Measurements from ENCODE around the gene HEXIM1. TPM values are rescaled to one million over a fixed set of nuclear protein-coding genes. Genes with fewer than 3 reads are reported as not detected.

Gene HEXIM1
- polyA plus RNA-seq, 1 donor = 36.1 TPM

- no peaks in the 10 kb centered on the region for H3K4me1 ChIP-seq (ENCODE audit: control insufficient read depth, insufficient read depth, low read length)
- no peak for DNase-seq
- WGBS (ENCODE audit: insufficient coverage, low lambda C conversion rate) = no CpG with 5 or more reads among the region's 9 CpGs
- no peak overlapping the region for H3K4me3 ChIP-seq (ENCODE audit: low read length)
- peaks cover 27% of the 10 kb centered on the region for H3K36me3 ChIP-seq (ENCODE audit: control insufficient read depth, insufficient read depth, low read length)
- no peaks in the 10 kb centered on the region for H3K9me3 ChIP-seq (ENCODE audit: control insufficient read depth, low read depth, low read length)
- no peak overlapping the region for H3K27ac ChIP-seq (ENCODE audit: low read length)
- H3K27me3 ChIP-seq (ENCODE audit: control insufficient read depth, insufficient read depth, low read length) = no peaks in the 10 kb centered on the region
These were observed 34.9 kb upstream of the HEXIM1 start for GRCh38 chr17:45113424-45113754.

DNA sequence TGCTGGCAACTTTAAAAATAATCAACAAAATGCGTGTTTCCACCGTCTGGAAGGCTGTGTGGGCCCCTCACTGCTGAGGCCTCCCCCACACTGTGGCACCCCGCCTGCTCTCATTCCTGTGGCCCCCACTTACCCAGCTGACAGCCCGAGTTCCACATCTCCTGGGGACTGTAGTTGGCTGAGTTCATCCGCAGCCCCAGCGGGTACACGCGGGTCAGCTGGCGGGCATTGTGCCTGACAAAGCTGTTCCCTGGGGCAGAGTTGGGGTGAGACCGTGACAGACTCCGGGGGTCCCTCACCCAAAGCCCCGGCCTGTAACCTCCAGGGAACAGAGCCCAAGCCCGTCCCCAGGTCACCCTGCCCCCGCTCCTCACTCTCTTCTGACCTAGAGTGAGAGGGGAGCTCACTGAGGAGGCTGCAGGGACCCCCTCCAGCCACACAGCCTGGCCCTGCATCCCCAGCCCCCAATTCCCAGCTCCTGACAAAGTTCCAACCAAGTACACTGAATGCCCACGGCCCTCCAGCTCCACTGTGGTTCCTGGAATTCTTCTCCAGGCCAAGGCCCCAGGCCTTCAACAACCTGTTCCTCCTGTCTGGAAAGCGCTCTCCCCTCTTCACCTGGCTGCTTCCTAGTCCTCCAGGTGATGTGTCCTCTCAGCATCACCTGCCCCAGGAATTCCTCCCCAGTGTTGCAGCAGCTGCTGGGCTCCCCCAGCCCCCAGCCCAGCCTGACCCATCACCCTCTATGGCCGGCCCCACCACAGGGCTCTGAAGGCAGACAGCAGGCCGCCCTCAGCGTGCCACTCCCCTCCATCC is 34.0 kb upstream of the HEXIM1 start:
- WGBS (ENCODE audit: insufficient coverage, low lambda C conversion rate) = no CpG with 5 or more reads among the region's 19 CpGs
- Histone ChIP-seq H3K36me3 (ENCODE audit: control insufficient read depth, insufficient read depth, low read length) (peaks cover 26% of the 10 kb centered on the region), H3K9me3 (ENCODE audit: control insufficient read depth, low read depth, low read length) (no peaks in the 10 kb centered on the region), H3K4me1 (ENCODE audit: control insufficient read depth, insufficient read depth, low read length) (no peaks in the 10 kb centered on the region), H3K4me3 (ENCODE audit: low read length) (no peak overlapping the region), H3K27me3 (ENCODE audit: control insufficient read depth, insufficient read depth, low read length) (no peaks in the 10 kb centered on the region), H3K27ac (ENCODE audit: low read length) (no peak overlapping the region)
- DNase-seq = no peak

- no peak overlapping the region for H3K27ac ChIP-seq (ENCODE audit: low read length)
- peaks cover 26% of the 10 kb centered on the region for H3K36me3 ChIP-seq (ENCODE audit: control insufficient read depth, insufficient read depth, low read length)
- 86% methylated on average over 5 of the region's 26 CpGs for WGBS (ENCODE audit: insufficient coverage, low lambda C conversion rate)
These were observed 33.2 kb upstream of the HEXIM1 start for GRCh38 chr17:45115015-45115625.

DNA sequence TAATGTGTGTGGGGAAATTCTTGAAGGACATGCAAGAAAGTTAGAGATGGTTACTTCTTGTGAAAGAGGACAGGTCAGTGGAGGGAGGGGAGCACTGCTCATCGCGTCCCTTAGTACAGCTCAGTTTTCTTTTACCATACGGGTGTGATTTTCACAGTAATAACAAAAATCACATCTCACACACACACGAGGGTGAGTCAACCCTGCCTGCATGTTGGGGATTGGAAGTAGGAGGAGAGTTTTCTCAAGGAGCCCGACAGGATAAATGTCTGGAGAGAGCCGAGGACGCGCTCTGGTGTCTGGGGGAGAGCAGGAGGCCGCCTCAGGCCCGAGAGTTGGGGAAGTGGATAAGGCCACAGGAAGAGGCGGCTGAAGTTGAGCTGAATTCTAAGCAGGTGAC is 32.4 kb upstream of the HEXIM1 start:
- WGBS (ENCODE audit: insufficient coverage, low lambda C conversion rate) = no CpG with 5 or more reads among the region's 11 CpGs
- Histone ChIP-seq H3K27me3 (ENCODE audit: control insufficient read depth, insufficient read depth, low read length) (no peaks in the 10 kb centered on the region), H3K4me3 (ENCODE audit: low read length) (no peak overlapping the region), H3K27ac (ENCODE audit: low read length) (no peak overlapping the region), H3K9me3 (ENCODE audit: control insufficient read depth, low read depth, low read length) (no peaks in the 10 kb centered on the region), H3K36me3 (ENCODE audit: control insufficient read depth, insufficient read depth, low read length) (peaks cover 26% of the 10 kb centered on the region), H3K4me1 (ENCODE audit: control insufficient read depth, insufficient read depth, low read length) (no peaks in the 10 kb centered on the region)
- no peak for DNase-seq

More at GRCh38 chr17:45115015-45115625, 33.2 kb upstream of the HEXIM1 start:
- DNase-seq = no peak
- Histone ChIP-seq H3K9me3 (ENCODE audit: control insufficient read depth, low read depth, low read length) (no peaks in the 10 kb centered on the region), H3K4me3 (ENCODE audit: low read length) (no peak overlapping the region), H3K4me1 (ENCODE audit: control insufficient read depth, insufficient read depth, low read length) (no peaks in the 10 kb centered on the region), H3K27me3 (ENCODE audit: control insufficient read depth, insufficient read depth, low read length) (no peaks in the 10 kb centered on the region)

DNA sequence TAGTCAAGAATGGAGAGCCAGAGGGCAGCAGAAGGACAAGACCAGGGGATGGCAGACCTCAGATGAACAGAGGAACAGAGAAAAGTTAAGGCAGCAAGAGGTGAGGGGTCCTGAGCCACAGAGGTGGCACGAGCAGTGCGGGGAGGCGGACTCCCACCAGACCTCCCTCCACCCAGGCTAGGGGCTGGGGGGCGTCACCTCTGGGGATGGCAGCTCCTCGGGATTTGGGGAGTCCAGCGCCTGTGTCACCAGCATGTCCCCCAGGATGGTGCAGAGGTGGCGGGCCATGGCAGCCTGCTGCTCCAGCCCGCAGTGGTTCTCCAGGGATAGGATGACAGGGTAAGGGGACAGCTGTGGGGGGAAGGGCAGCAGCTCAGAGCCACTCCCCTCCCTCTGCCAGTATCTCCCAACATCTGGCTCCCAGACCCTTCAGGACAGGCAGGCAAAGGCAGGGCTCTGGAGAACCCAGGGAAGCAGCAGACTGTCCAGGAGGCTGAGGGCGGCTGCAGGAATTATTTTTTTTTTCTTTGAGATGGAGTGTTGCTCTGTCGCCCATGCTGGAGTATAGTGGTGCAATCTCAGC is 31.8 kb upstream of the HEXIM1 start:
- WGBS (ENCODE audit: insufficient coverage, low lambda C conversion rate) = no CpG with 5 or more reads among the region's 10 CpGs
- no peaks in the 10 kb centered on the region for H3K9me3 ChIP-seq (ENCODE audit: control insufficient read depth, low read depth, low read length)
- no peak for DNase-seq
- H3K27me3 ChIP-seq (ENCODE audit: control insufficient read depth, insufficient read depth, low read length) = no peaks in the 10 kb centered on the region
- peaks cover 26% of the 10 kb centered on the region for H3K36me3 ChIP-seq (ENCODE audit: control insufficient read depth, insufficient read depth, low read length)
- no peaks in the 10 kb centered on the region for H3K4me1 ChIP-seq (ENCODE audit: control insufficient read depth, insufficient read depth, low read length)
- H3K4me3 ChIP-seq (ENCODE audit: low read length) = no peak overlapping the region
- no peak overlapping the region for H3K27ac ChIP-seq (ENCODE audit: low read length)

GRCh38 chr17:45117334-45117733 is 30.9 kb upstream of the HEXIM1 start:
- no peak for DNase-seq
- H3K9me3 ChIP-seq (ENCODE audit: control insufficient read depth, low read depth, low read length) = no peaks in the 10 kb centered on the region
- H3K4me3 ChIP-seq (ENCODE audit: low read length) = no peak overlapping the region
- H3K27me3 ChIP-seq (ENCODE audit: control insufficient read depth, insufficient read depth, low read length) = no peaks in the 10 kb centered on the region
- H3K4me1 ChIP-seq (ENCODE audit: control insufficient read depth, insufficient read depth, low read length) = peaks cover 2% of the 10 kb centered on the region
- WGBS (ENCODE audit: insufficient coverage, low lambda C conversion rate) = no CpG with 5 or more reads among the region's 4 CpGs
- peaks cover 21% of the 10 kb centered on the region for H3K36me3 ChIP-seq (ENCODE audit: control insufficient read depth, insufficient read depth, low read length)
- H3K27ac ChIP-seq (ENCODE audit: low read length) = no peak overlapping the region

DNA sequence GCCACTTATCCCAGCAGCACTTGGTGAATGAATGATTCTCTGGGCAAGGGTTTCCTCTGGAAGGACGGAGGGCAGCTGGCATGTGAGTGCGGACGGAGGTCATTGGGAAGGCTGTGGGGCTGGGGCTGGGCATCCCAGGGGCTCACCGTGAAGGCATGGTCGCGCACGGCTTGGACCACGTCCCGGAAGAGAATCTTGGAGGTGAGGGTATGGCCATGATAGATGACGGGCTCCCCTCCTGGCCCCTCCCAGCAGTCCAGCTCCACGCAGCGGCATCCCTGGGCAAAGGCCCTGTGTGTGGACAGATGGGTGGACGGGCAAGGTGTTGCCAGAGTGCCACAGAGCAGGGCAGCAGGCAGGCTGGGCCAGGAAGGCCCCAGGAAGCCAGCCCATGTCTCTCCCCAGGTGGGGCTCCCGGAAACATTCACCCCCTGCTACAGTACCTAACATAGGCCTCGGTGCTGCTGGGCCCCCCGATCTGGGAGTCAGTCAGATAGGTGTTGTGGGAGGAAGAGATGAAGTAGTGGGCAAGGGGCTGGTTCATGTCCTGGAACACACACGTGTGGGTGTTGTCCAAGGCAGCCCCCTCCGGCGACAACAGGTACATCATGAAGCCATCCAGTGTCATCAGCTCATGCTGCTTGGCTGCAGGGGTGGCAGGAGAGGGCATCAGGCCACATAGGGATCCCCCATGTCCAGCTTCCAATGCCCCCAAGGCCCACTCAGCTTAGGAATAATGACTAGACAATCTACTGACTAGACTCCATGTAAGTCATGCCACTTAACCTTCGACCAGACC is 30.2 kb upstream of the HEXIM1 start:
- H3K9me3 ChIP-seq (ENCODE audit: control insufficient read depth, low read depth, low read length) = no peaks in the 10 kb centered on the region
- H3K4me3 ChIP-seq (ENCODE audit: low read length) = no peak overlapping the region
- peaks cover 9% of the 10 kb centered on the region for H3K4me1 ChIP-seq (ENCODE audit: control insufficient read depth, insufficient read depth, low read length)
- WGBS (ENCODE audit: insufficient coverage, low lambda C conversion rate) = no CpG with 5 or more reads among the region's 20 CpGs
- DNase-seq = no peak
- H3K27me3 ChIP-seq (ENCODE audit: control insufficient read depth, insufficient read depth, low read length) = no peaks in the 10 kb centered on the region
- no peak overlapping the region for H3K27ac ChIP-seq (ENCODE audit: low read length)
- H3K36me3 ChIP-seq (ENCODE audit: control insufficient read depth, insufficient read depth, low read length) = peaks cover 15% of the 10 kb centered on the region

DNA sequence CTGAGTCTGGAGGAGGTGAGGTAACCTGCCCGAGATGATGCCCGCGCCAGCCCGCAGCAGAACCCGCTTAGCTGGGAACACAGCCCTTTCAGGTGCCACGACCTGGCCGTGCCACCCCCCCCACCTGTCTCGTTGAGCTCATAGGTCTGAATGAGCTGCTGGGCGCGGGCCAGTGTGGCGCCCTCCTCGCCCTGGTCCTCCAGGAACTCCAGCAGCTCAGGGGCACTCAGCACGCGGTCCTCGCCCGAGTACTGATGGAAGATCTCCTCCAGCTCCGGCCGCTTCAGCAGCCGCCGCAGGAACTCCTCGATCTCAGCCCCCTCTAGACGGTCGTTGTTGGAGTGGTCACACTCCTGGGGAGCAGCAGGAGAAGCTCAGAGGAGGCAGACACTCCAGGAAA is 29.6 kb upstream of the HEXIM1 start:
- no peak overlapping the region for H3K4me3 ChIP-seq (ENCODE audit: low read length)
- peaks cover 10% of the 10 kb centered on the region for H3K36me3 ChIP-seq (ENCODE audit: control insufficient read depth, insufficient read depth, low read length)
- no peaks in the 10 kb centered on the region for H3K27me3 ChIP-seq (ENCODE audit: control insufficient read depth, insufficient read depth, low read length)
- no peaks in the 10 kb centered on the region for H3K9me3 ChIP-seq (ENCODE audit: control insufficient read depth, low read depth, low read length)
- peaks cover 15% of the 10 kb centered on the region for H3K4me1 ChIP-seq (ENCODE audit: control insufficient read depth, insufficient read depth, low read length)
- no CpG with 5 or more reads among the region's 23 CpGs for WGBS (ENCODE audit: insufficient coverage, low lambda C conversion rate)
- no peak for DNase-seq
- no peak overlapping the region for H3K27ac ChIP-seq (ENCODE audit: low read length)

GRCh38 chr17:45119964-45120363 is 28.3 kb upstream of the HEXIM1 start:
- H3K9me3 ChIP-seq (ENCODE audit: control insufficient read depth, low read depth, low read length) = no peaks in the 10 kb centered on the region
- no peak for DNase-seq
- H3K4me1 ChIP-seq (ENCODE audit: control insufficient read depth, insufficient read depth, low read length) = peaks cover 27% of the 10 kb centered on the region
- H3K36me3 ChIP-seq (ENCODE audit: control insufficient read depth, insufficient read depth, low read length) = peaks cover 10% of the 10 kb centered on the region
- H3K27me3 ChIP-seq (ENCODE audit: control insufficient read depth, insufficient read depth, low read length) = no peaks in the 10 kb centered on the region
- H3K27ac ChIP-seq (ENCODE audit: low read length) = no peak overlapping the region
- H3K4me3 ChIP-seq (ENCODE audit: low read length) = no peak overlapping the region
- WGBS (ENCODE audit: insufficient coverage, low lambda C conversion rate) = no CpG with 5 or more reads among the region's 8 CpGs

GRCh38 chr17:45120558-45120957 is 27.7 kb upstream of the HEXIM1 start:
- Histone ChIP-seq H3K27ac (ENCODE audit: low read length) (no peak overlapping the region), H3K9me3 (ENCODE audit: control insufficient read depth, low read depth, low read length) (no peaks in the 10 kb centered on the region), H3K4me3 (ENCODE audit: low read length) (no peak overlapping the region), H3K27me3 (ENCODE audit: control insufficient read depth, insufficient read depth, low read length) (no peaks in the 10 kb centered on the region), H3K36me3 (ENCODE audit: control insufficient read depth, insufficient read depth, low read length) (peaks cover 10% of the 10 kb centered on the region), H3K4me1 (ENCODE audit: control insufficient read depth, insufficient read depth, low read length) (peaks cover 31% of the 10 kb centered on the region)
- no peak for DNase-seq
- WGBS (ENCODE audit: insufficient coverage, low lambda C conversion rate) = no CpG with 5 or more reads among the region's 22 CpGs

Measured in large intestine (tissue), 3 donors.